GM19395 (cell line): ENCODE measurements around the gene ACOXL.
"Not testable (repeated sequence)": the region's sequence is repeated elsewhere in the genome, so short reads cannot be mapped to it uniquely, and the experiment has no call there.

Experiments
- ATAC-seq: cut with Tn5 transposase; IDR thresholded peaks from one replicate; pipeline ENCODE4 v1.9.1; 2021; ENCODE audit warnings: mild to moderate bottlenecking, moderate library complexity; ENCODE audit not compliant: unreplicated experiment

ACOXL gene

GRCh38 chr2:110852541-110853263 is 120.3 kb downstream of the ACOXL start:
- no peak for ATAC-seq

DNA sequence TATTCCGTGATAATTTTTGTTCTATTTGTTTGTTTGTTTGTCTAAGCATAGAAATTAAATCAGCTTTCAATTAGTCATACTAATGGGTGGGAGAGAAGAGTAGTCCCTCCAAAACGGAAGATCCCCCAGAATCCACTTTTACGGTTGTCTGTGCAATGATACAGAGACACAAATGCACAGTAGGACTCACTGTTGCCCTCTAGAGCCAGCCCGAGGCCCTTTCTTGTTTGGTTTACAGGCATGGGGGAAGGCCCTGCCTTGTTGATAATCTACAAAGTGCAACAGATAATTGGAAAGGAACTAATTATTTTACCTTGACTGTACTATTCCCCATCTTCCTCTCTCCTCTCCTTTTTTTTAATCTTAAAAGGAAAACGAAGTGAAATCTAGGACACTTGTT is 121.1 kb downstream of the ACOXL start:
- ATAC-seq = no peak

- no peak for ATAC-seq
These were observed 121.6 kb downstream of the ACOXL start for GRCh38 chr2:110853948-110854347.

DNA sequence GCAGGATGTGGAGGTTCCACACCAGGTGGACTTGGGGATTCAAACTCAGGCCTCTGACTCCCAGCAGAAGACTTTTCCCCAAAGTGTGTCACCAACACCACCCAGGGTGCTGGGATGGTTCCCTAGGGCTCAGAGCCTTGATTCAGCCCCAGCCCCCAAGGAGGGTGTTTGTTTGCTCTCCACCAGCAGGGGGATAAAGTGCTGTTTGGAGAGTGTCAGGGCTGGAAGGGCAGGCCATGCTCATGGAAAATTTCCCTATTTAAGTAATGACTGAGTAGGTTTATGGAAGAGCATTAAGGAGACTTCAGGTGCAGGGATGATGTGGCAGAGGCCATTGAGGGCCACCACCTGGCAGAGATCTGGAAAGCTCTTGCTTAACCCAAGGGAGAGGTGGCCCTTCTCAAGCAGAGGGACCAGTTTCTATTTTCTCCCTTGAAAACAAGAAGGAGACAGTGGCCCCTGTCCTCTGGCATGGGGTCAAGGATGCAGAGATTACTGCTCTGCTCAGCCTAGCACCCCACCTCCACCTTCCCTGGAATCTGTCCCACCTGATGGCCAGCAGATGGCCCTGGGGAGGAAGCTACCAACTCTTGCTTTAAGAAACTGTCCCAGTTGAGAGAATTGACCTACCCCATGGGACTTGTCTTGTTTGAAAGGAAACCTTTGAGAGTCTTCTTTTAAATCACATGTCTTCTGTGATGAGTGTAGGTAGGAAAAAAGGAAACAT is 122.1 kb downstream of the ACOXL start:
- ATAC-seq = no peak

DNA sequence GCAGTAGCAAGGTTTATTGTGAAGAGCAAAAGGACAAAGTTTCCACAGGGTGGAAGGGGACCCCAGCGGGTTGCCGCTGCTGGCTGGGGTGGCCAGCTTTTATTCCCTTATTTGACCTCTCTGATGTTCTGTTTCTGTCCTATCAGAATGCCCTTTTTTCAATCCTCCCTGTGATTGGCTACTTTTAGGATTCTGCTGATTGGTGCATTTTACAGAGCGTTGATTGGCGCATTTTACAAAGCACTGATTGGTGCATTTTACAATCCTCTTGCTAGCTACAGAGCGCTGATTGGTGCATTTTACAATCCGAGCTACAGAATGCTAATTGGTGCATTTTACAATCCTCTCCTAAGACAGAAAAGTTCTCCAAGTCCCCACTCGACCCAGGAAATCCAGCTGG is 123.5 kb downstream of the ACOXL start:
- ATAC-seq = not testable (repeated sequence)

DNA sequence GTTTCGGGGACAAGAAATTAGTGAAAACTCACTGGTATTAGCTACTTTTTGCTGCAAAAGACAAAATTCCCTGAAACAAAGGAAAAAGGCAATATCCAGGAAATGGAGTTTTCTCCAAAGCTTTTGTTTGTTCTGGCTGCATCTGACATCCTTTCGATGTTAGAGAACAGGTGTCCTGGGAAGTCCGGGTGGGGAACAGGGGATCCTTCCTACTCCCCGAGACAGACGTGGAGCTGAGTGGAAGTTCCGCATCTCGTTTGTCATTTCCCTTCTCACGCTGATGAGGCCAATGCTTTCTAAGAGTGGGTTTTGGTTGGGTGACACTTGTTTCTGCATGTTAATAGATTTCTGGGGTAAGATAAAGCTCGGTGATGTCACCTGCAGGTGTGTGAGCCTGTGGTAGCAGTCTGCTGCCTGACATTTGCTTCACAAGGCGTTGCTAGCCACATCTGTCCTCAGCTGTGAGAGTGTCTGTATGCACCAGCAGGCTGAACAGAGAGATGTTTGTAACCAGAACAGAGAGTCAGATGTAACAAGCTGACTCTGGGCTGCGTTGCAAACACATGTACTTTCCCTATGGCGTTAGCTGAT is 125.9 kb downstream of the ACOXL start:
- peak; percentile 88 for ATAC-seq

GRCh38 chr2:110858993-110859701 is 126.8 kb downstream of the ACOXL start:
- ATAC-seq = no peak

DNA sequence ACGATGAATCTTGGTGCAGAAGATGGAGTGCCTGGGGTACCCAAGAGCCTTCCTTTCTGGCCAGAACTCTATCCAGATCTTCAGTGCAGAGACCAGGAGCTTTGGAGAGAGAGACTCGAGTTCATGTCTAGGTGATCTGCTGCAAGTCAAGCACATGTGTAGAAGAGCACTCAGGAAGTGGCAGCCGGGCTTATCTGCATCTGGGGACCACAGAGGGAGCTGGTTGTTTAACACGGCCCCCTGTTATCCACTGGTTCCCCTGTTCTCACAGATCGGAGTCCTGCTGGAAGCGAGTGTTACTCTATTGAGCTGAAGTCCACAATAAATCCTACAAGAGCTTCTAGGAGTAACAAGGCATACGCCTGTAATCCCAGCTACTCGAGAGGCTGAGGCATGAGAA is 128.3 kb downstream of the ACOXL start:
- no peak for ATAC-seq

DNA sequence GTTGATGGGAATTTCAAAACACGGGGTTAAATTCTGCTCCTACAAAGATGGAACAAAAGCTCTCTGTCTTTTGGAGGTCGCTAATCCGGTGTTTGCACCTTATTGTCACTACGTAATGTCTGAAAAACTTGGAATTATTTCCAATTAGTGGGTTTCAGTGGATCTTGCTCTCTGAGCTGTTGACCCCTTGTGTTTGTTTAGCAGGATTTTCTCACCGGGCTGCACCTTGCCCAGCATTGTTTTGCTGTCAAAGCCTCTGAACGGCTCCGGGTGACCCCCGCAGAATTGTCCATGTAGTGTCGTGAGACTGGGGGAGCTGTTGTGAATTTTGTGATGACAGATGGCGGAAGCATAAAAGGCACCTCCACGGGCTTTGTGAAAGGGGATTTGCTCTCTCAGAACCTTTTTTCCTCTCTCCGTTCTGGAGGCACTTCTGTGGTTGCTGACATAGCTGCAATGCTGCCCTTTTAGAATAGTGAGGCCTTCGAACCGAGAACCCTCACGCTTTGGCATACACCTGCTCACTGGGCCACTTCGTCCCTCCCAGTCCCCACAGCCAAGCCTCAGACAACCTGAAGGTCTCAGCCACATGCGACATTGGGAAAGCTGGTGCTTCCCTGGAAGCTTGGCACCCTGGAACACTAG is 129.4 kb downstream of the ACOXL start:
- ATAC-seq = no peak

GRCh38 chr2:110863726-110864125 is 131.4 kb downstream of the ACOXL start:
- ATAC-seq = no peak

DNA sequence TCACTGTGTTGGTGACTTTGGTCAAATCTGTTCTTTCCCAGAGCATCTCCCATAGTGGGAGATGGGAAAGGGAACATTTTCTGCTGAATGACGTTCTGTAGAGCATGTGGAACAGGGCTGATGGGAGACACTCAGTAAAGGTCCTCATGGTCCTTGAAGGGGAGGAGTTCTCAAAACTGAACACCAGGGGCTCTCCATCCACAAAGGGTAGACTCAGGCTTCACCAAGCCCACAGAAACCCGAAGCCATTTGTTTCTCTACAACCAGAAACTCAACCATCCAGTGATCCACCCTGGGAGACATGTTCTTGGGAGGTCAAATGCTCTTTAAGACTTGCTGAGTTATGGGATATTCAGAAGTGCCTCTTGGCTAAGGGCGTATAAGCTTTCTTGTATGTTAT is 131.8 kb downstream of the ACOXL start:
- ATAC-seq = no peak

DNA sequence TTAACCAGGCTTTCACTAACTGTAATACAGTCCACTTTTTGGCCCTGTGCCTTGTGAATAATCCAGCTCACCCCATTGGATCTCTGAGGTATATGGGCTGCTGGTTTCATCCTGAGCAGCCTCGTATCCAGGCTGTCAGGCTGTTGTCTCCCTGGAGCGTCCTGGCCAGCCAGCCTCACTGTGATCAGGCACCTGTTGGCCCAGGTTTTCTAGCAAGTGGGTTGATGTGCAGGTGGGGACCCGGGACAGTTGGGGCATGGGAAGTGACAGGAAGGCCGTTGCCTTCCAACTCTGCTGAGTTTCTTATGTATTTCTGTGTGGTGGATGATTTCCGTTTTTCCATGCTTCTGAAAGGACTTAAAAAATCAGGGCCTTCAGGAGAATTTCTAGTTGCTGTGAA is 132.4 kb downstream of the ACOXL start:
- no peak for ATAC-seq

DNA sequence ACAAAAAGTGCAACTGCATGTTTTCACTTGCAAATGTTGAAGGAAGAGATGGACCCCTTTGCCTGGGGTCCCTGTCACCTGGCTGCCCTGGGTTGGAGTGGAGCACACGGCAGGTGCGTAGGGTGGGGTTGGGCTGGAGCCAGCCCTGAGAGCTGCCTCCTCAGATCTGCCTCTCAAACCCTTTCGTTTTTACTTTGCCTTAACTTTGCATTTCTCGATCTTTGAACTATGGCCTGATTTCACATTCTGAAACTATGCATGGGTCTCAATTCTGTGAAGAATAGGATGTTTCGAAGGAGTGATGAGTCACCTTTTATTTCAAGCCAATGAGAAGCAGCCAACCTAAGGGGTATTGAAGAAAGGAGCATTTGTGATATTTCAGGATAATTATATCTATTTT is 132.8 kb downstream of the ACOXL start:
- ATAC-seq = peak; percentile 96

- ATAC-seq = no peak
These were observed 133.7 kb downstream of the ACOXL start for GRCh38 chr2:110866045-110866444.

- ATAC-seq = no peak
These were observed 134.1 kb downstream of the ACOXL start for GRCh38 chr2:110866466-110866865.

- ATAC-seq = no peak
These were observed 134.7 kb downstream of the ACOXL start for GRCh38 chr2:110867078-110867477.

- no peak for ATAC-seq
These were observed 136.6 kb downstream of the ACOXL start for GRCh38 chr2:110868971-110869370.

- ATAC-seq = no peak
These were observed 137.4 kb downstream of the ACOXL start for GRCh38 chr2:110869472-110870446.

- ATAC-seq = no peak
These were observed 138.2 kb downstream of the ACOXL start for GRCh38 chr2:110870545-110870944.

DNA sequence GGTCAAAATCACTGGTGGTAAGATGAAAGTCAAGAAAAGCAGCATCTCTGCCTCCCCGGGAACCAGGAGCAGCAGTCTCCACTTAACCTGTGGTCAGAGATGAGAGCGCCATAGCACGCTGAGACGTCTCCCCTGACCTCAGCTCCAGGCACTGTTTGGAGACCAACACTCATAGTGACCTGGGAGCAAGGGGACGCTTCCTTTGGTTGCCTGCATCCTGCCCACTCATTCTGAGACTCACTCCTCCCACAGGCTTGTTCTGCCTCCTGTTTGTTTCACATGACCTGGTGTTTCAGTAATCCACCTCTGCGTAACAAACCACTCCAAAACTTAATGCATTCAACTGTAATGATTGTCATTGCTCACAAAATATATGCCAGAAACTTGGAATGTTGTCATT is 139.3 kb downstream of the ACOXL start:
- ATAC-seq = no peak
